Karpas-422 (cell line): Measurements from ENCODE around the gene DIDO1. TPM values are rescaled to one million over a fixed set of nuclear protein-coding genes. Genes with fewer than 3 reads are reported as not detected.
"Not testable (repeated sequence)": the region's sequence is repeated elsewhere in the genome, so short reads cannot be mapped to it uniquely, and the experiment has no call there.

Experiments used
- DNase-seq: peaks from one replicate; pipeline ENCODE4 v3.0.0-alpha.2; 2015
- H2AFZ ChIP-seq: fragments of 200-600 bp; sonication (generic); 2 replicates; pipeline ENCODE4 v1.6.1; 2014; ENCODE audit warnings: antibody characterized with exemption, low read length, mixed read lengths
- H3K27ac ChIP-seq: fragments of 200-600 bp; sonication (generic); 2 replicates; pipeline ENCODE4 v1.5.1; 2014; ENCODE audit warnings: mild to moderate bottlenecking, low read length, moderate library complexity
- H3K27me3 ChIP-seq: fragments of 200-600 bp; sonication (generic); 2 replicates; pipeline ENCODE4 v1.6.1; 2014; ENCODE audit warnings: low read length, mixed read lengths
- H3K36me3 ChIP-seq: fragments of 200-600 bp; sonication (generic); 2 replicates; pipeline ENCODE4 v1.6.1; 2014; ENCODE audit warnings: low read length, mixed read lengths; ENCODE audit not compliant: insufficient read depth
- H3K4me1 ChIP-seq: fragments of 200-600 bp; sonication (generic); 2 replicates; pipeline ENCODE4 v1.6.1; 2014; ENCODE audit warnings: mild to moderate bottlenecking, low read length, mixed read lengths
- H3K4me2 ChIP-seq: fragments of 200-600 bp; sonication (generic); 2 replicates; pipeline ENCODE4 v1.6.1; 2014; ENCODE audit warnings: low read length, low read depth, mild to moderate bottlenecking; ENCODE audit not compliant: poor library complexity, severe bottlenecking
- H3K4me3 ChIP-seq: fragments of 200-600 bp; sonication (generic); 2 replicates; pipeline ENCODE4 v1.5.1; 2014; ENCODE audit warnings: mild to moderate bottlenecking, antibody characterized with exemption, low read length, mixed read lengths
- H3K79me2 ChIP-seq: fragments of 200-600 bp; sonication (generic); 2 replicates; pipeline ENCODE4 v1.6.1; 2014; ENCODE audit warnings: mild to moderate bottlenecking, low read length, mixed read lengths
- H3K9ac ChIP-seq: fragments of 200-600 bp; sonication (generic); 2 replicates; pipeline ENCODE4 v1.6.0; 2014; ENCODE audit warnings: low read length
- H3K9me2 ChIP-seq: fragments of 200-600 bp; sonication (generic), shearing (Covaris generic); replicated peaks from 2 replicates; pipeline ENCODE4 v1.6.0; 2014; ENCODE audit warnings: mild to moderate bottlenecking, low read length, moderate library complexity; ENCODE audit not compliant: insufficient read depth
- H3K9me3 ChIP-seq: fragments of 300-700, 200-600 bp; sonication (generic); 2 replicates; pipeline ENCODE4 v1.6.1; 2014; ENCODE audit warnings: low read length, mixed read lengths
- H4K20me1 ChIP-seq: fragments of 200-600 bp; sonication (generic); 2 replicates; pipeline ENCODE4 v1.6.1; 2014; ENCODE audit warnings: mild to moderate bottlenecking, antibody characterized with exemption, low read length, low read depth; ENCODE audit not compliant: insufficient read depth
- total RNA-seq: library from RNA; depleted of rRNA; stranded (reverse); fragments of >200 nt; shearing (Covaris generic); gene quantifications from 2 replicates; pipeline ENCODE4 v1.2.3, GENCODE V29; 2014; ENCODE audit warnings: low replicate concordance

Gene DIDO1
- total RNA-seq, 1 experiment from 2014 or later, result 35.4 TPM

- Histone ChIP-seq H3K9me3 (no peaks in the 10 kb centered on the region), H4K20me1 (no peaks in the 10 kb centered on the region), H3K79me2 (peaks cover 19% of the 10 kb centered on the region), H3K27ac (no peak overlapping the region), H3K4me2 (no peak overlapping the region), H3K36me3 (peaks cover 16% of the 10 kb centered on the region; the same call in 1 of the 2 replicates), H3K4me3 (no peak overlapping the region), H2AFZ (no peak overlapping the region), H3K27me3 (no peaks in the 10 kb centered on the region), H3K9ac (no peak overlapping the region), H3K4me1 (peaks cover 4% of the 10 kb centered on the region), H3K9me2 (no peaks in the 10 kb centered on the region)
- no peak for DNase-seq
These were observed 71.2 kb downstream of the DIDO1 start for GRCh38 chr20:62855120-62855519.

- peaks cover 10% of the 10 kb centered on the region for H3K79me2 ChIP-seq
- H2AFZ ChIP-seq, result no peak overlapping the region
- no peaks in the 10 kb centered on the region for H3K27me3 ChIP-seq
- no peak overlapping the region for H3K27ac ChIP-seq
- no peak overlapping the region for H3K9ac ChIP-seq
- no peaks in the 10 kb centered on the region for H4K20me1 ChIP-seq
- peaks cover 16% of the 10 kb centered on the region; the same call in 1 of the 2 replicates for H3K36me3 ChIP-seq
- H3K4me1 ChIP-seq, result no peaks in the 10 kb centered on the region
- H3K4me3 ChIP-seq, result no peak overlapping the region
- DNase-seq, result no peak
- H3K9me3 ChIP-seq, result no peaks in the 10 kb centered on the region
- no peak overlapping the region for H3K4me2 ChIP-seq
- H3K9me2 ChIP-seq, result no peaks in the 10 kb centered on the region
These were observed 72.2 kb downstream of the DIDO1 start for GRCh38 chr20:62854121-62854520.

- not testable (repeated sequence) for H4K20me1 ChIP-seq, H3K27me3 ChIP-seq, H3K4me3 ChIP-seq, H3K9me2 ChIP-seq, H3K27ac ChIP-seq, H3K9ac ChIP-seq, H3K4me2 ChIP-seq, H3K9me3 ChIP-seq, H3K4me1 ChIP-seq, DNase-seq, H3K79me2 ChIP-seq, H2AFZ ChIP-seq
- peaks cover 16% of the 10 kb centered on the region; the same call in 1 of the 2 replicates for H3K36me3 ChIP-seq
These were observed 73.0 kb downstream of the DIDO1 start for GRCh38 chr20:62853304-62853703.

- Histone ChIP-seq H3K4me2 (no peak overlapping the region), H3K9me3 (no peaks in the 10 kb centered on the region), H3K9ac (no peak overlapping the region), H2AFZ (no peak overlapping the region), H3K27me3 (no peaks in the 10 kb centered on the region), H3K27ac (no peak overlapping the region), H3K4me1 (peaks cover under 1% of the 10 kb centered on the region), H3K36me3 (peaks cover 16% of the 10 kb centered on the region; the same call in 1 of the 2 replicates), H4K20me1 (no peaks in the 10 kb centered on the region), H3K79me2 (no peaks in the 10 kb centered on the region; the same call in 1 of the 2 replicates), H3K4me3 (no peak overlapping the region), H3K9me2 (no peaks in the 10 kb centered on the region)
- DNase-seq, result no peak
These were observed 73.5 kb downstream of the DIDO1 start for GRCh38 chr20:62852841-62853240.

- no peaks in the 10 kb centered on the region for H3K27me3 ChIP-seq
- no peak overlapping the region for H3K4me3 ChIP-seq
- H3K9me3 ChIP-seq, result no peaks in the 10 kb centered on the region
- H4K20me1 ChIP-seq, result no peaks in the 10 kb centered on the region
- DNase-seq, result no peak
- H2AFZ ChIP-seq, result no peak overlapping the region
- peaks cover 14% of the 10 kb centered on the region; the same call in 1 of the 2 replicates for H3K36me3 ChIP-seq
- H3K27ac ChIP-seq, result no peak overlapping the region
- H3K9ac ChIP-seq, result no peak overlapping the region
- H3K4me2 ChIP-seq, result no peak overlapping the region
- no peaks in the 10 kb centered on the region for H3K9me2 ChIP-seq
- no peaks in the 10 kb centered on the region; the same call in 1 of the 2 replicates for H3K79me2 ChIP-seq
- H3K4me1 ChIP-seq, result peaks cover 7% of the 10 kb centered on the region
These were observed 74.1 kb downstream of the DIDO1 start for GRCh38 chr20:62852196-62852595.

GRCh38 chr20:62850333-62850974 is 75.9 kb downstream of the DIDO1 start:
- Histone ChIP-seq H3K36me3 (peaks cover 18% of the 10 kb centered on the region), H3K9ac (no peak overlapping the region), H4K20me1 (no peaks in the 10 kb centered on the region), H3K9me2 (no peaks in the 10 kb centered on the region), H3K27ac (no peak overlapping the region), H3K79me2 (no peaks in the 10 kb centered on the region; the same call in 1 of the 2 replicates), H3K27me3 (no peaks in the 10 kb centered on the region), H3K4me1 (peaks cover 9% of the 10 kb centered on the region), H3K9me3 (no peaks in the 10 kb centered on the region), H3K4me3 (no peak overlapping the region), H2AFZ (no peak overlapping the region), H3K4me2 (no peak overlapping the region)
- DNase-seq, result no peak

GRCh38 chr20:62849431-62849830 is 76.9 kb downstream of the DIDO1 start:
- Histone ChIP-seq H3K9me3 (no peaks in the 10 kb centered on the region), H3K4me3 (no peak overlapping the region), H4K20me1 (no peaks in the 10 kb centered on the region), H3K9ac (no peak overlapping the region), H3K36me3 (peaks cover 20% of the 10 kb centered on the region), H3K9me2 (no peaks in the 10 kb centered on the region), H3K4me2 (no peak overlapping the region), H2AFZ (no peak overlapping the region), H3K79me2 (no peaks in the 10 kb centered on the region; the same call in 1 of the 2 replicates), H3K4me1 (peaks cover 9% of the 10 kb centered on the region), H3K27me3 (no peaks in the 10 kb centered on the region), H3K27ac (no peak overlapping the region)
- no peak for DNase-seq

- DNase-seq, H3K4me3 ChIP-seq: not testable (repeated sequence)
These were observed 77.4 kb downstream of the DIDO1 start for GRCh38 chr20:62848917-62849316.

More at GRCh38 chr20:62848917-62849316, 77.4 kb downstream of the DIDO1 start:
- not testable (repeated sequence) for H3K27ac ChIP-seq, H3K9me2 ChIP-seq, H3K79me2 ChIP-seq, H3K9ac ChIP-seq, H4K20me1 ChIP-seq, H3K4me2 ChIP-seq, H3K27me3 ChIP-seq, H3K9me3 ChIP-seq, H2AFZ ChIP-seq, H3K4me1 ChIP-seq
- H3K36me3 ChIP-seq, result peaks cover 20% of the 10 kb centered on the region
